ENCODE data around the gene SLC23A3.

Gene SLC23A3, protein sequence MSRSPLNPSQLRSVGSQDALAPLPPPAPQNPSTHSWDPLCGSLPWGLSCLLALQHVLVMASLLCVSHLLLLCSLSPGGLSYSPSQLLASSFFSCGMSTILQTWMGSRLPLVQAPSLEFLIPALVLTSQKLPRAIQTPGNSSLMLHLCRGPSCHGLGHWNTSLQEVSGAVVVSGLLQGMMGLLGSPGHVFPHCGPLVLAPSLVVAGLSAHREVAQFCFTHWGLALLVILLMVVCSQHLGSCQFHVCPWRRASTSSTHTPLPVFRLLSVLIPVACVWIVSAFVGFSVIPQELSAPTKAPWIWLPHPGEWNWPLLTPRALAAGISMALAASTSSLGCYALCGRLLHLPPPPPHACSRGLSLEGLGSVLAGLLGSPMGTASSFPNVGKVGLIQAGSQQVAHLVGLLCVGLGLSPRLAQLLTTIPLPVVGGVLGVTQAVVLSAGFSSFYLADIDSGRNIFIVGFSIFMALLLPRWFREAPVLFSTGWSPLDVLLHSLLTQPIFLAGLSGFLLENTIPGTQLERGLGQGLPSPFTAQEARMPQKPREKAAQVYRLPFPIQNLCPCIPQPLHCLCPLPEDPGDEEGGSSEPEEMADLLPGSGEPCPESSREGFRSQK

GRCh38 chr2:219169930-219170654 is at the start of gene SLC23A3:
Gene SLC23A3, minus strand, starts transcription at chr2:219170029. Its CDS starts 45 bp downstream, at chr2:219169984.
- in situ Hi-C loops (cut with MboI; ENCODE audit: low sequenced_read_pairs) = loop anchor here (10.0 kb wide), 3 partner anchors 45 to 125 kb away; partner anchors contain the start of genes ABCB6 and DNAJB2

DNA sequence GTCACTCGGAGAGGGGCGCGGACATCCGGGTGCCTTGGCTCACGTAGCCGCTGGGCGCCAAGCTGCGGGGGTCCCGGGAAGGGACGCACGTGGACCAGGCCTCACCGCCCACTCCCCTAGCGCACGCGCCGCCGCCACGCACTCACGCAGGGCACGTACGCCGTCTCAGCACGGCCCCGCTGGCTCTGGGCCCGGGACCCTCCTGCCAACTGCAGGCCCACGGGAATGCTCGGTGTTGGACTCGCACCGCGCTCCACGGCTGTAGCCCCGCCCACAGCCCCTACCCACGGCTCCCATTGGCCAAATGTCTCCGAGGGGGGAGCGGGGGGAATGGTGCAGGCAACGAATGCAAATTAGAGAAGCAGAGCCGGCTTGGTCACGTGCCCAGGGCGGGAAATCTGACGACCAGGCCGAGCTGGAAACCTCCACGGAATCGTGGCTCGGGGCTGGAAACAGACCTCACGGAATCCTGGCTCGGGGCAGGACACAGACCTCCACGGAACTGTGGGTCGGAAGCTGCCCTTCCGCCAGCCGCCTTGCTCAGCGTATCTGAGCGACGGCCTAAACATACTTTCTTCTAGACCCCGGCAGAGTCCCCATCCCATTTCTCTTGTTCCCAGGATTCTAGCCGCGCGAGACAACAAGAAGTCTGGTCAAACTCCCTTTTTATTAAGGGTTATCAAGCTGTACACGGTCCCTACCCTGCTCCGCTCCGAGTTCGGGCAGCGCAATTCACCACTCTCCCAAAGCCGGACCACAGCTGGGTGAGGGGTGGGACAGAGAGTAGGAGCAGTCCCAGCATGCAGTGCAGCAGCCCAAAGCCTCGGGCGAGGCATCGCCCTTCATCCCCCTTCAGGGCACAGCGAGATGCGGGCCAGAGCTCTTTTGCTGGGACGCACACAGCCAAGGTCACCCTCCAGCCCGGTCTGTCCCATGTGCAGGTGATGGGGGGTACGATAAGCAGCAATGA is 49.2 kb upstream of the SLC23A3 start, which contains the start of gene ABCB6:
ABCB6 (minus strand) TSS at position 227 of the 970 bp plus-strand sequence. CDS start 285 bp downstream, outside the sequence.
- in situ Hi-C loops (cut with MboI; ENCODE audit: low sequenced_read_pairs) = loop anchor here (10.0 kb wide), 1 partner anchor 54 kb away; the partner anchor contains the start of gene NHEJ1

DNA sequence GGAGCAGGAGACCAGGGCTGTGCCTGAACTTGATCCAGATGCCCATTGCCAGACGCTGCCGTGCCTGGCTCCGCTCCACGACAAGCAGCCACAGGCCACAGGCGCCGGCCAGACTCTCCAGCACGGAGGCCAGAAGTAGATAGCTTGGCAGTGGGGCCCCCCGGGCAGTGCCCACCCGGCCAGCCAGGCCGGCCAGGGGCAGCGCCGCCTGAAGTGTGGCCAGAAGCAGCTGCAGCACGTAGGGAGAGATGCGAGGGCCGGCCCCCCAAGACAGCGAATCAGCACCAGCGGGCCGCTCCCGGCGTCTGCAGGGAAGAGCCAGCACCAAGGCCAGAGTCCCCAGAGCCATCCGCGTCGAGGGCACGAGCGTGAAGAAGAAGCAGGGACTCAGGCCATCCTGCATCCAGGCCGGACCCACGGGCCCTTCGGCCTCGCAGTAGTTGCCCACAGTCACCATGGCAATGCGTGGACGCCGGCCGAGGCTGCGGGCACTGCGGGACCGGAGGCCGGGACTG is 48.4 kb upstream of the SLC23A3 start:
- in situ Hi-C loops (cut with MboI; ENCODE audit: low sequenced_read_pairs) = loop anchor here (10.0 kb wide), 1 partner anchor 53 kb away; the partner anchor contains the start of gene NHEJ1

GRCh38 chr2:219216535-219216915 is 46.7 kb upstream of the SLC23A3 start:
- in situ Hi-C loops (cut with MboI; ENCODE audit: low sequenced_read_pairs) = loop anchor here (10.0 kb wide), 1 partner anchor 52 kb away; the partner anchor contains the start of gene NHEJ1

DNA sequence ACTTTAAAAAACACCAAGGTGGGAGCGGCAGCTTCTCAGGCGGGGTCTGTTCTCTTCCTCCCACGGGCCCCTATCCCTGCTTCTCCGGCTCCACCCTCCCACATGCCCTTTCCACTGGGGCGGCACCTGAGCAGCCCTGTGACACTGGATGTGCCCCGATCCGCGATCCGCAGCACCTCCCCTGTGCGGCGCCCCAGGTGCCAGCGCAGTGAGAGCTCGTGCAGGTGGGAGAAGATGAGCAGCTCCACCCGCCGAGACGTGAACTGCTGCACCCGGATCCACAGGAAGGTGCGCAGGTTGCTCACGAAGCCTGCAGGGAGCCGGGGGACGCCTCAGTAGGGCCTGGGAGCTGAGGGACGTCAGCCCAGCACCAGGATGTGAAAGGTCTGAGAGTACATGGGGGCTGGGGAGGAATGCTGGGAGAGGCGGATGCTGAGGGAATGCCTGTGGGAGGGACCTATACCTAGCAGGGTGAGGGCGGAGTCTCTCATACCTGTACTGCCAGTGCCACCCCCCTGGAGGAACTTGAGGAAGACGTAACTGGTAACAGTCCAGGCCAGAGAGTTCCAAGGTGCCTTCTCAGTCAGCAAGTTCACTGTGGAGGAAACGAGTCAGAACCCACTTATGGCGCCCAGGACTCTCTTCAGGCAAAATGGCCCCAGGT is 46.2 kb upstream of the SLC23A3 start:
- in situ Hi-C loops (cut with MboI; ENCODE audit: low sequenced_read_pairs) = loop anchor here (10.0 kb wide), 1 partner anchor 51 kb away; the partner anchor contains the start of gene NHEJ1

- in situ Hi-C loops (cut with MboI; ENCODE audit: low sequenced_read_pairs) = loop anchor here (10.0 kb wide), 1 partner anchor 50 kb away; the partner anchor contains the start of gene NHEJ1
These were observed 45.0 kb upstream of the SLC23A3 start for GRCh38 chr2:219214786-219215185.

- in situ Hi-C loops (cut with MboI; ENCODE audit: low sequenced_read_pairs) = loop anchor here (10.0 kb wide), 1 partner anchor 49 kb away; the partner anchor contains the start of gene NHEJ1
These were observed 44.3 kb upstream of the SLC23A3 start for GRCh38 chr2:219214141-219214540.

GRCh38 chr2:219213486-219214071 is 43.8 kb upstream of the SLC23A3 start:
- in situ Hi-C loops (cut with MboI; ENCODE audit: low sequenced_read_pairs) = loop anchor here (10.0 kb wide), 1 partner anchor 49 kb away; the partner anchor contains the start of gene NHEJ1

GRCh38 chr2:219213026-219213415 is 43.2 kb upstream of the SLC23A3 start:
- in situ Hi-C loops (cut with MboI; ENCODE audit: low sequenced_read_pairs) = loop anchor here (10.0 kb wide), 1 partner anchor 48 kb away; the partner anchor contains the start of gene NHEJ1

- in situ Hi-C loops (cut with MboI; ENCODE audit: low sequenced_read_pairs) = loop anchor here (10.0 kb wide), 1 partner anchor 46 kb away; the partner anchor contains the start of gene NHEJ1
These were observed 41.1 kb upstream of the SLC23A3 start for GRCh38 chr2:219210886-219211362.

GRCh38 chr2:219210196-219210885 is 40.5 kb upstream of the SLC23A3 start:
- in situ Hi-C loops (cut with MboI; ENCODE audit: low sequenced_read_pairs) = loop anchor here (10.0 kb wide), 1 partner anchor 46 kb away; the partner anchor contains the start of gene NHEJ1

GRCh38 chr2:219209236-219210195 is 39.7 kb upstream of the SLC23A3 start:
- in situ Hi-C loops (cut with MboI; ENCODE audit: low sequenced_read_pairs) = loop anchor here (10.0 kb wide), 1 partner anchor 45 kb away; the partner anchor contains the start of gene NHEJ1

- in situ Hi-C loops (cut with MboI; ENCODE audit: low sequenced_read_pairs) = no loop called here
These were observed 38.3 kb upstream of the SLC23A3 start for GRCh38 chr2:219207884-219208740.

- in situ Hi-C loops (cut with MboI; ENCODE audit: low sequenced_read_pairs) = no loop called here
These were observed 37.5 kb upstream of the SLC23A3 start for GRCh38 chr2:219207134-219207883.
